HG03378 (cell line): ENCODE results near the gene ABHD8.

ENCODE experiments used
- ATAC-seq: cut with Tn5 transposase; IDR thresholded peaks from one replicate; pipeline ENCODE4 v1.9.1; 2021; ENCODE audit warnings: mild to moderate bottlenecking, moderate library complexity; ENCODE audit not compliant: unreplicated experiment

The ABHD8 gene

DNA sequence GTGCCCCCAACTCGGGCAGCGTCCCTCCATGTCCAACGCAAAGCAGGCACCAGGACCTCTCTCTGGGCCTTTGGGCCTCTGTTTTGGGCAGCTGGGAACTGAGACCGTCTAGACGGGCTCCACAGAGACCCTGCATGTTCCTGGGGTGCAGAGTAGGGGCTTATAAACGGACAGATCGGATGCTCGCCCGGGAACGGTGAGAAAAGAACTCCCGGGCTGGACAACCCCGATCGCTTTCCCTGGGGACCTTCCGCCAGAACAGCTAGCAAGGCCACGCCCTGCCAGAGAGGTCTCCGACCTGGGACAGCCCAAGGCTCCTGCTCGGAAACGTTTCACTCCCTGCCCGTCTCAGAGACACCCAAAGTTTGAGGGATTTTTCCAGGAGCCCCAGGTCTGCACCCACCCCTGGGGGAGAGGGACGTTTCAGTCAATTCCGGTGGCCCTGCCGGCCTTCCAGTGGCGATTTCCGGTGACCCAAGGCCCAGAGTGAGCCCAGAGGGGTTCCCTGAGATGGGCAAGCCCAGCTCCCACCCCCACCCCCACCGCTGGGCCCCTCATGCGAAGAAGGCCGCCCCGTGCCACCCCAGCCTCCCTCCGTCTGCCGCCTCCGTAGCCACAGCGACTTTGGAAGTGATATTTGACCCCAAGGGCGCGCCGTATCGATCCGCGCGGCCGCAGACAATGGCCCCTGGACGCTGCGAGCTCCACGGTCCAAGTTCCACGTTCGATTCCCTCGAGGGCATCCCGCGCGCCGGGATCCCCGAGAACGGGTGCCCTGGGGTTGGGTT, 59.2 kb downstream of the ABHD8 start:
- no peak for ATAC-seq

DNA sequence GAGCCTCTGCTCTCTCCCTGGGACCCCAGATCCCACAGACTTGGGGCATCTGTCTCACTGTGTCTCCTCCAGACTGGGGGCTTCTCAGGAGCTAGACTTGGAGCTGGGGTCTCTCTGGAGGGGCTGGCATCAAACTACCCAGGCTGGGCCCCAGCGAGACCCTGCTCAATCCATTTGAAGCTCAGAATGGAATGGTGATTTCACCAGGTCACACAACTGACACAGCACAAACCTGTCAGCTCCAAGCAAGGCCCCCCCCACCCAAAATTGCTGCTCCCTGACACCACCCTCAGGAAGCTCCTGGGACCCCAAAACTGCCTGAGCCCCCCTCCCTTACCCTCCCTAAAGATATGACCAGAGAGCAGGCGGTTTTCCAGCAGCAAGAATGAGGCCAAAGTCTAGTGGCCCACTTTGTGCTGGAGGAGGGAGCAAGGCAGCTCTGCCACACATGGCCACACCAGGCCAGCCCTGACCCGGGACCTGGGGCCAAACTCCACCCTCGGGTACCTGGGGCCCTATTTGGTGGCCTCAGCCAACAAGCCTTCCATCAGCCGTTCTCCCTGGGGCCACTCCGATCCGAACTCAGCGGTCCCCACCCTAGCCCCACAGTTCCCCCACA, 59.9 kb downstream of the ABHD8 start:
- ATAC-seq = no peak

DNA sequence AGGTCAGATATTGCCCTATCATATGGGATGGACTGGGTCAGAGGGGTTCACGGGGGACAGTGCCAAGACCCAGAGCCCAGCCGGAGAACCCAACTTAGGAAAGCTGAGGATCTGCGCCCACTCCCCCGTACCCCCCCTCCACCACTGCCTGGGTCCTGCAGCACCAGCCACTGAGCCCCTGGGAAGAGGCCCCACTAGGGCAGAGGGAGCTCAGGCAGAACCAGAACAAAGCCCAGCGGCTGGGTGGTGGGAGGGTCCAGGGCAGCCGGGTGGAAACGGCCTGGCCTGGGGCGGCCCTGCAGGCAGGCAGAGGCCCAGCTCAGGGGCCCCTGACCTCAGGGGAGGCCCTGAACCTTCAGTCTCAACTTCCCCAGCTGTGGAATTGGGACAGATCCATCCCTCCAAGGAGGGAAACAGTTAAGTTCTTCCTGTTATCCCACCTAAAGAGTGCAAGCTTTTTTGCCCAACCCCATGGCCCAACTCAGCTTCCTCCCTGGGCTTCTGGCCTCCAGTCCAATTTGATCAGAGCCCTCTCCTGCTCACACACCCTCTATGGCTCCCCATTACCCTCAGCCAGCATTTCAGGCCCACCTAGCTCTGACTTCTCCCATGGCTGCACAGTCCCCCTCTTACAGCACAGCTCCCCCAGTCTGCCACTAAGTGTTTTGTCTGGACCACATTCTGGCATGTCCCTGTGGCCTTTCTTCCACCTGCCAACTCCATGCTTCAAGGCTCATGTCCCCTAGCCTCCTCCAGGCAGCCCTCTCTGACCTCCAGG, 60.6 kb downstream of the ABHD8 start:
- no peak for ATAC-seq
